HAP-1 (cell line): ENCODE measurements around the gene TAOK1.

Experiments
- DNase-seq, 2 experiments: peaks; one replicate each; pipeline ENCODE4 v3.0.0-alpha.2; 2016 to 2020; ENCODE audit warnings: low spot score in 2 of 2
- H3K27me3 ChIP-seq: fragments of 250-450 bp; sonication (Bioruptor Pico); 2 replicates; pipeline ENCODE4 v1.5.1; 2020; ENCODE audit warnings: low read depth, mild to moderate bottlenecking, moderate library complexity
- H3K36me3 ChIP-seq: fragments of 250-450 bp; sonication (Bioruptor Pico); replicated peaks from 2 replicates; pipeline ENCODE4 v1.5.1; 2020; ENCODE audit warnings: mild to moderate bottlenecking
- H3K4me1 ChIP-seq: fragments of 250-450 bp; sonication (Bioruptor Pico); 2 replicates; pipeline ENCODE4 v1.5.1; 2020; ENCODE audit warnings: mild to moderate bottlenecking
- H3K4me3 ChIP-seq: fragments of 250-450 bp; sonication (Bioruptor Pico); 2 replicates; pipeline ENCODE4 v1.5.1; 2020; ENCODE audit warnings: mild to moderate bottlenecking, moderate library complexity
- H3K9me3 ChIP-seq: fragments of 250-450 bp; sonication (Bioruptor Pico); 2 replicates; pipeline ENCODE4 v1.5.1; 2020; ENCODE audit warnings: mild to moderate bottlenecking, moderate library complexity
- in situ Hi-C: fragments of 300-500 bp; cut with MboI; formaldehyde crosslinking; loops from 3 replicates; pipeline ENCODE4 v1.14.3; 2020; ENCODE audit warnings: low sequenced_read_pairs, inconsistent platforms, mixed read lengths

TAOK1 gene

DNA sequence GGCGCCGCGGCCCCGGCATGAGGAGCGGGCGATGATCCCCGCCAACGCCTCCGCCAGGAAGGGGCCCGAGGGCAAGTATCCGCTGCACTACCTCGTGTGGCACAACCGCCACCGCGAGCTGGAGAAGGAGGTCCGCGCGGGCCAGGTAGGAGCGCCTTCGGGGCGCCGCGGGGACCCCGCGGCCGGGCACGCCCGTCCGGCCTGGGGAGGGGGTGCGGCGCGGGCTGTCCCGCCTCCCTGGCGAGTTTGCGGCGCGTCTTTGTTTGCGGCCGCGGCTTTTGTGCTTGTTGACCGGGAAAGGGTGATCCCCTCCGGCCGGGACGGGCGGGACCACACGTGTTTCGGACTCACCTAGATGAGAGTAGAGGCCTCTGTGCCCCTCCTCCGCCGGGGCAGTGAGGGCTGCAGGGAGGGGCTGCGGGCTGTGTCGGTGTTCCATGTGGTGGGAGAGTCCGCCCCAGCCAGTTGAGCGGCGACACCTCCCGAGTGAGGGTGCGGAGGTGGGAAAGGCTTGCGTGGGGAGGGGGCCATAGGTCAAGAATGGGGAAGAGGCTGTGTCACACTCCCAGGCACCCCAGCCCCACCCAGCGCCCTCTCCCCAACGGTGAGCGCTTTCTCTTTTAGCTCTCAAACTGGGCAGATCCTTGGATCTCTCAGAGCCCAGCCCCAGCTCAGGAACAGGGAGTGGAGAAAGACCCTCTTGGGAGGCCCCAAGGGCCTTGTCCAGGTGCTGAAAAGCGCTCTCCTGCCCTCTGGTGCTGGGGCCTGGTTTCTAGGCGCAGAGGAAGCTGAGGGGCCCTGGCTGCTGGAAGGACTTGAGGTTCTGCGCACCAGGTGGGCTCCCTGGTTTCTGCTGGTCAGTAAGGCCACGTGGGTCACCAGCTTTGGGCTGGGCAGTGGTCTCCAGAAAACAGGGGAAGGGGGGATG lies 203.7 kb downstream of the TAOK1 start:
- peak; percentile 39 to 74 for DNase-seq
- in situ Hi-C loops, result no loop called here
- peaks cover 45% of the 10 kb centered on the region for H3K4me1 ChIP-seq
- peak overlapping the region; percentile 55 for H3K4me3 ChIP-seq
- no peaks in the 10 kb centered on the region for H3K36me3 ChIP-seq
- H3K9me3 ChIP-seq, result no peaks in the 10 kb centered on the region
- H3K27me3 ChIP-seq, result no peaks in the 10 kb centered on the region

DNA sequence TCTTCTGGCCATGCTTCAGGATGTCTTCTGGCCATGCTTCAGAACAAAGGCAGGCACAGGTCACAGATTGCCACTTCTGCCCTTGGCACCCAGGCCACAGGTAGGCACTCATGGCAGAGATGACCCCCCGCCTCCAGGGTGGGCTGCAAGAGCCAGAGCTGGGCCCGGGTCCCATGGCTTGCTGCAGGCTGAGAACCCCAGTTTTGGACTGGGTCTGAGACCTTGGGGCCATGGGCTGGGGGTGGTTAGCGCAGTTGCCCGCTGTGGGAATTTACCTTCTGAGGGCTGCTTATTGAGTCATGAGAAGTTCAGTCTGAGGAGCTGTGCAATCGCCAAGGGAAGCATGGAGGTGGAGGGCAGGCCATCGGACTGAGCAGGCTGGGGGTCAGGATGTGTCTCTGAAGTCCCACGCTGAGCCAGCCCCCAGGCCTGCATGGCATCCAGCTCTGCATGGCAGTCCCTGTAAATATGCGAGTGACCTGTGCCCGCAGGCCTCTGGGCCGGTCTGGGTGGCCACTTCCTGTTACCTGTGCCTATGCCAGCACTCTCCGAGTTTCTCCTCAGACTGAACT lies 204.4 kb downstream of the TAOK1 start:
- H3K36me3 ChIP-seq, result no peaks in the 10 kb centered on the region
- DNase-seq, result no peak
- H3K27me3 ChIP-seq, result no peaks in the 10 kb centered on the region
- in situ Hi-C loops, result no loop called here
- peaks cover 45% of the 10 kb centered on the region for H3K4me1 ChIP-seq
- no peaks in the 10 kb centered on the region for H3K9me3 ChIP-seq
- peak overlapping the region; percentile 55 for H3K4me3 ChIP-seq

DNA sequence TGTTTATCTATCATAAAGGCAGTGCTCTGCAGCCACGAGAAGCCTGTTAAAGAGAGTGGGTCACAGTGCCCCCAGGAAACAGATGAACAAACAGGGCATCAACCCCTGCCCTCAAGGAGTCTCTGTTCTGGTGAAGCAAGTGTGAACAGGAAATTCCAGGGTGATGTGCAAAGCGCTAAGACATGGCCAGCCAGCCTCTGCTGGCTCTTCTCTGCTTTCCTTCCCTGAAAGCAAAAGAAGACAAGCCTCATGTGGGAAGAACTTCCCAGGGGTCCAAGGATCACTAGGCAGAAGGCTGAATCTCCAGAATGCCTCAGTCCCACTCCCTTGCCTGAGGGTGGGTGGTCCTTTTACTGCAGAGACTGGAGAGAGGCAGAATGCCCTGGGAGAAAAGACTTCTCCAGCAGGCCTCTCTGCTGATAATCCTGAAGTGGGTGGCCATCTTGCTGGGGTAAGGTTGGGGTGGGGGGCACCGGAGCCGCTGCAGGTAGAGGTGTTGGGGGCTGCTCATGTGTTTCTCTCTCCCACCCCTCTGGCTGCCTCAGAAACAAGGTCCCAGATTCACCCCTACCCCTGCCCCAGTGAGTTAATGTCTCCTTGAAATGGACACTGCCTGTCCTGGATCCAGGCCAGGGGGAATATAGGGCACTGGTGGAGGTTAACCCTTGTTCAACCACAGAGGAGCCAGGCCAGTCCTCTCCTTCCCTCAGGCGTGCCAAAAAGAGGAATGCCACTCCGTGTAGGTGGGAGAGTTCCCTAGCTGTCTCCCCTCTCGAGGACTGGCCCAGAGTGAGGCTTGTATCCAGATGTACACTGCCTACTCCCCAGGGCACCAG lies 205.2 kb downstream of the TAOK1 start:
- DNase-seq, result no peak
- H3K9me3 ChIP-seq, result no peaks in the 10 kb centered on the region
- no peaks in the 10 kb centered on the region for H3K36me3 ChIP-seq
- H3K4me1 ChIP-seq, result peaks cover 38% of the 10 kb centered on the region
- in situ Hi-C loops, result no loop called here
- no peak overlapping the region for H3K4me3 ChIP-seq
- no peaks in the 10 kb centered on the region for H3K27me3 ChIP-seq

DNA sequence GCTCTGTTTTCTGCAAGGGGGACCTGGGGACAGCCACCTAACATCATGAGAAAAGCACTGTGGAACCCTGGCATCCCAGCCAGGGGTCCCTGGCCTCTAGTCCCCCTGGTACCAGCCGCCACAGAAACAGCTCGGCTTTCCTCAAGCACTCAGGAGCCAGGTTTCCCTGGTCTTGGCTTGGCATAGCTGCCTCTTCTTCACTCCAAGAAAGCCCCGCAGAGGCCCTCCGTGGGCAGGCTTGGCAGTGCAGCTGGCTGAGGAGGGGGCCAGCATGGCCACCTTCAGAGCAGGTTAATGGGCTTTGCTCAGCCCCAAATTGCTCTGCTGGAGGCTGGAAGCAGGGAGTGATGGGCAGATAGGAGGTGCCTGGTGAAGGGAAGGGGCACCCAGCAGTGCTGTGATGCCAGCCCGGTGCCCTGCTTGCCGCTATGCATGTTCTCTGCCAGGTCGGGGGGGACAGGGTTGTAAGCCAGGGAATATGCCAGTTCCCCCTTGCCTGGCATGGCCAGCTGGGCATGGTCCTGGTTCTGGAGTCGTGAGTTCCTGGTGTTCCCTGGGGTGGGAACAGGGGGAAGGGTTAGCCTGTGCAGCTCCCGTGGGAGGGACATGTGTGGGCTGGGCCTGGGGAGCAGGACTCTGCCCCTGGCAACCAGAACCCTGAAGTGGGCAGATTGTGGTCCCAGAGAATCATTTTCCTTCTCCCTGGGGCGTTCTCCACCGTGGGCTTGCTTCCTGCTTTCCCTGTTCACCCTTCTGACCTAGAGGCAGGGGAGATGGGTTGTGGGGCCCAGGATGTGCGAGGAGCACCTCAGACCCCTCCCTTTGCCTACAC lies 206.0 kb downstream of the TAOK1 start:
- H3K4me1 ChIP-seq, result peaks cover 29% of the 10 kb centered on the region
- H3K9me3 ChIP-seq, result no peaks in the 10 kb centered on the region
- H3K36me3 ChIP-seq, result no peaks in the 10 kb centered on the region
- DNase-seq, result no peak
- no peaks in the 10 kb centered on the region for H3K27me3 ChIP-seq
- H3K4me3 ChIP-seq, result no peak overlapping the region
- in situ Hi-C loops, result no loop called here

DNA sequence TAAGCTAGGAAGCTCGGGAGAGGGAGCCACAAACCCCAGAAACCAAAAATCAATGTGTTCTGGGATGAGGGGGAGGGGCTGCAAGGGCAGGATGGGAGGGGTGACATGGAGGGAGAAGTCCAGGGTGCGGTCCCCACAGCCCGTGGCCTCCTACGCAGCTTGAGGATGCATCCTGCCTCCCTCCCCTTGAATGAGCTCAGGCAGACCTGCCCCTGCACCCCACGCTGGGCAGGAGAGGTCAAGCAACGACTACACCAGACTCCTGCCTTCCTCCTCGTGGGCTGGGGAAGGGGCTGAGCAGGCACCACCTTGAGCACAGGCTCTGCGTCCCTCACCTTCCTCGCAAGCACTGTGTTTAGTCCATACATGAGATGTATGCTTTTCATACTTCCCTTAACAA lies 206.6 kb downstream of the TAOK1 start:
- no peak overlapping the region for H3K4me3 ChIP-seq
- H3K9me3 ChIP-seq, result no peaks in the 10 kb centered on the region
- H3K36me3 ChIP-seq, result no peaks in the 10 kb centered on the region
- no peak for DNase-seq
- H3K4me1 ChIP-seq, result peaks cover 25% of the 10 kb centered on the region
- in situ Hi-C loops, result no loop called here
- H3K27me3 ChIP-seq, result no peaks in the 10 kb centered on the region

DNA sequence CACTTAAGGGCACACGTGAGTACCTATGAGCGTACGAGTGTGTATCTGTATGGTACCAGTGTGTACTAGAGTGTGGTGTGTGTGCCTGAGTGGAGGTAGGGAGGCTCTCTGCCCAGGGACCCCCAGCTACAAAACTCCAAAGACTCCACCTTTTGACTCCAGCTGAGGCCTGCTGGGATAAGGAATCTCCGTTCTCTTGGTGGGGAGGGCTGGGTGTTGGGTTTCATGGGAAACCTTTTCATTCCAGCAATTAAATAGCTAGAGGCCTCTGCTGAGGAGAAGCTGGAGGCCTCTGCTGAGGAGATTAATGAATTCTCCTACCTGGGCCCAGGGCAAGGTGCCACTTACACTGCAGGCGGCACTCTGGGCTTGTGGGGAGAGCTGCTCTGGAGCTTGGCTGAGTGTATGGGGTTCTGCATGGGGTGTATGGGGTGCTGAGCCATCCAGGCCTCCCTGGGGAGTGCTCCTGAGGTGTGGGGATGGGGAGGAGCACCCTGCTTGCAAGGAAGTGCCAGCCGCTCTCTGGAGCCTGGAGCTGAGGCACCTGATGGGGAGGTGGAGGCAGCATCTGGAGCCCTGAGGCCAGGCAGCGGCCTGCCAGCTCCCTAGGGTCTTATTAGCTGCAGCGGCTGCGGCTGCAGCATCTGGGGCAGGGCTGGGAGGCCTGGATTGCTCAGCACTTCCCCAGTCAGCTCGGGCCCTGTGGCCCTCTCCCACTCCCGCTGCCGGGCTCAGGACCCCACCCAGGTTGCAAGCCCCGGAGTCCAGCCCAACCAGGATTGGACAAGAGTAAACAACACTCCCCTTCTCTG lies 207.4 kb downstream of the TAOK1 start:
- in situ Hi-C loops, result no loop called here
- Histone ChIP-seq H3K4me1 (peaks cover 17% of the 10 kb centered on the region), H3K9me3 (no peaks in the 10 kb centered on the region), H3K36me3 (no peaks in the 10 kb centered on the region), H3K4me3 (no peak overlapping the region), H3K27me3 (no peaks in the 10 kb centered on the region)
- DNase-seq, result peak; percentile 39 to 57
